Activated naive CD4-positive, alpha-beta T cell treated with anti-CD3 and anti-CD28 coated beads for 36 hours (primary cell): Measurements from ENCODE around the gene MACROD2. TPM values are rescaled to one million over a fixed set of nuclear protein-coding genes. Genes with fewer than 3 reads are reported as not detected.

Source experiments
- CTCF ChIA-PET: fragments of 350-600 bp; sonication (Branson Sonifier 250); formaldehyde crosslinking; loops from one replicate; lab custom pipeline; 2021; ENCODE audit warnings: antibody characterized with exemption; lab: Charles Lee
- DNase-seq: peaks from one replicate; pipeline ENCODE4 v3.0.0-alpha.2; 2020
- H3K27ac Mint-ChIP-seq: one replicate; pipeline ENCODE4 v1.8.0; 2021; ENCODE audit warnings: mild to moderate bottlenecking, mixed read lengths
- H3K27me3 Mint-ChIP-seq: one replicate; pipeline ENCODE4 v1.8.0; 2021; ENCODE audit warnings: low read depth, mixed read lengths
- H3K36me3 Mint-ChIP-seq: one replicate; pipeline ENCODE4 v1.8.0; 2021; ENCODE audit warnings: low read depth, mixed read lengths
- H3K4me1 Mint-ChIP-seq: one replicate; pipeline ENCODE4 v1.8.0; 2021; ENCODE audit warnings: low read depth, mixed read lengths
- H3K4me3 Mint-ChIP-seq: one replicate; pipeline ENCODE4 v1.8.0; 2021; ENCODE audit warnings: mild to moderate bottlenecking, moderate library complexity, mixed read lengths
- H3K9me3 Mint-ChIP-seq: one replicate; pipeline ENCODE4 v1.8.0; 2021; ENCODE audit warnings: mixed read lengths
- intact Hi-C: fragments of 100-400 bp; cut with micrococcal nuclease; formaldehyde crosslinking; loops from one replicate; pipeline ENCODE4 v1.15.1; 2023
- total RNA-seq, 2 experiments: library from RNA; stranded (reverse); gene quantifications; one replicate each; pipeline ENCODE4 v1.2.3, GENCODE V29; 2021

The MACROD2 gene
- total RNA-seq, 2 experiments from 2014 or later: not detected

DNA sequence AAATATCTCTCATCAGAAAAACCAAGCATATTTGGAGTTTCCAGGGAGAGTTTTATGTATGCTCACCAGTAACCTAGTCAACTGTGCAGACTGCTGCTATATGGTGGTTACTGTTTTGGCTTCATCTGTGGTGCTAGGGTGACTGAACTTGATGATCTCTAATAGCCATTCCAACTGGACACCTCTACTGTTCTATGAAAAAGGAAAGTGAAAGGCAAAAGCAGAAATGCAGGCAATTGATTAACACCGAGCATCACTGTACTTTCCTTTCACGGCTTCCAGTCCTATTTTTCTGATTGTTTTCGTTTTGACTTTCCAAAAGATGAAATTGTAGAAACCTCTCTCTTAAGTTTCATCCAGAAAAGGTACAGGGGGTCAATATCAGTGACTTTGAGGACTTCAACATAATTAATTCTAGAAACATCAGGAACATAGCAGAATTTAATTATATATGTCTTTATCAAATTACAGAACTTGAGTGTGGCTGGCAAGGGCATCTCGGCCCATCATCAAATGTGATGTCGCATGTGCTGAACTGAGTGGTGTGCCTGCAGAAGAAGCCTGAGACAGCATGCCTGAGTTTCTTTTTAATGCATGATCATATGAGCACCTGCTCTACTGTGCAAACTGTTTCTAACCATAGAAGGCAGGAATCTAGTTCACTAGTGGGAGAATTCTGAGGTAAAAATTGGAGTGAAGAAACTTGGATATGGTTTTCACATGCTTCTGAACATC lies 806.4 kb downstream of the MACROD2 start:
- H3K4me3 Mint-ChIP-seq: no peak overlapping the region
- no peak overlapping the region for H3K27ac Mint-ChIP-seq
- H3K9me3 Mint-ChIP-seq: peaks cover 2% of the 10 kb centered on the region
- CTCF ChIA-PET: no interaction called here
- H3K36me3 Mint-ChIP-seq: no peaks in the 10 kb centered on the region
- intact Hi-C loops: no loop called here
- H3K27me3 Mint-ChIP-seq: no peaks in the 10 kb centered on the region
- no peak for DNase-seq
- no peaks in the 10 kb centered on the region for H3K4me1 Mint-ChIP-seq

DNA sequence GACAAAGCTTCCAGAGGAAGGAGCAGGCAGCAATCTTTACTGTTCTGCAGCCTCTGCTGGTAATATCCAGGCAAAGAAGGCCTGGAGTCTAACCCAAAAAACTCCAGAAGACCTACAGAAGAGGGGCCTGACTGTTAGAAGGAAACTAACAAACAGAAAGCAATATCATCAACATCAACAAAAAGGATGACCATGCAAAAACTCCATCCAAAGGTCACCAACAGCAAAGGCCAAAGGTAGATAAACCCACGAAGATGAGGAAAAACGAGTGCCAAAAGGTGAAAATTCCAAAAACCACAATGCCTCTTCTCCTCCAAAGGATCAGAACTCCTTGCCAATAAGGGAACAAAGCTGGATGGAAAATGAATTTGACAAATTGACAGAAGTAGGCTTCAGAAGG lies 811.9 kb downstream of the MACROD2 start:
- H3K4me1 Mint-ChIP-seq: no peaks in the 10 kb centered on the region
- H3K9me3 Mint-ChIP-seq: peaks cover 15% of the 10 kb centered on the region
- CTCF ChIA-PET: no interaction called here
- no peak for DNase-seq
- H3K36me3 Mint-ChIP-seq: no peaks in the 10 kb centered on the region
- intact Hi-C loops: no loop called here
- no peaks in the 10 kb centered on the region for H3K27me3 Mint-ChIP-seq
- no peak overlapping the region for H3K4me3 Mint-ChIP-seq
- H3K27ac Mint-ChIP-seq: no peak overlapping the region

GRCh38 chr20:14815340-14815739 lies 820.0 kb downstream of the MACROD2 start:
- CTCF ChIA-PET: no interaction called here
- intact Hi-C loops: no loop called here
- DNase-seq: no peak
- no peaks in the 10 kb centered on the region for H3K27me3 Mint-ChIP-seq
- no peaks in the 10 kb centered on the region for H3K36me3 Mint-ChIP-seq
- no peak overlapping the region for H3K27ac Mint-ChIP-seq
- no peaks in the 10 kb centered on the region for H3K4me1 Mint-ChIP-seq
- H3K9me3 Mint-ChIP-seq: peaks cover 17% of the 10 kb centered on the region
- no peak overlapping the region for H3K4me3 Mint-ChIP-seq

DNA sequence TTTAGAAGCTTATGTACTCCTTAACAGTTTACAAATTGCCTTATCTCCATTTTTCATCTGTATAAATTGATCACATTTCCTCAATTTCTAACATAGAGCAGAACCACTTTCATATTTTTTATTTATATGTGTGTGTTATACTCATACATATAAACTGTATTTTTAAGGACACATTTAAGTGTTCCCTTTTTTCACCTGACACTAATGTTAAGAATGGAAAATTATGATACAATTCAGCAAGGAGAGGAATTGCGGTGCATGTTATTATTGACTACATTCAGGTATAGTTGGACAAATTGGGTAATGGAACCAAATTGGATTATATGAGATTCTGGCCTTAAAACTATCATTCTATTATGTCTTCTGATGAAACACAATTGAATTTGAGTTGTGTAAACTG lies 821.2 kb downstream of the MACROD2 start:
- no peak overlapping the region for H3K27ac Mint-ChIP-seq
- intact Hi-C loops: no loop called here
- H3K4me3 Mint-ChIP-seq: no peak overlapping the region
- H3K27me3 Mint-ChIP-seq: no peaks in the 10 kb centered on the region
- no peak for DNase-seq
- no peaks in the 10 kb centered on the region for H3K4me1 Mint-ChIP-seq
- no peaks in the 10 kb centered on the region for H3K36me3 Mint-ChIP-seq
- peaks cover 15% of the 10 kb centered on the region for H3K9me3 Mint-ChIP-seq
- CTCF ChIA-PET: no interaction called here

DNA sequence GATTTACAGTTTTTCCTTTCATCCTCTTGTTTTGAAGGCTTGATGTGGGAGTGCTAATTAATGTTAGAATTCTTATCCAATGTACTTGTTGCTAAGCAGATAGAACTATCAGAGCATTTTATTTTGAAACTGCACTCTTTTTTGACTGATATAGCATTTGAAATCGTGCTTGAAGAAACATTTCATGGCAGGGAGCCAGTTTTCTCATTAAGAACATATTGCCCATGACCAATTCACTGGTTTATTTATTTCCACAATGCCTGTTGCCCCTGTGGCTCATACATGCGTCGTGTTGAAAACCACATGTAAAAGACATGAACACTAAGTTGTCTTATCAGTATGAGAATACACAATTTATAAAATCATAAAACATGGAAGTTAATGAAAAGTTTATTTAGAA lies 821.8 kb downstream of the MACROD2 start:
- intact Hi-C loops: no loop called here
- Mint-ChIP-seq H3K27me3 (no peaks in the 10 kb centered on the region), H3K4me1 (no peaks in the 10 kb centered on the region), H3K4me3 (no peak overlapping the region), H3K9me3 (peaks cover 12% of the 10 kb centered on the region), H3K36me3 (no peaks in the 10 kb centered on the region), H3K27ac (no peak overlapping the region)
- CTCF ChIA-PET: no interaction called here
- DNase-seq: no peak

DNA sequence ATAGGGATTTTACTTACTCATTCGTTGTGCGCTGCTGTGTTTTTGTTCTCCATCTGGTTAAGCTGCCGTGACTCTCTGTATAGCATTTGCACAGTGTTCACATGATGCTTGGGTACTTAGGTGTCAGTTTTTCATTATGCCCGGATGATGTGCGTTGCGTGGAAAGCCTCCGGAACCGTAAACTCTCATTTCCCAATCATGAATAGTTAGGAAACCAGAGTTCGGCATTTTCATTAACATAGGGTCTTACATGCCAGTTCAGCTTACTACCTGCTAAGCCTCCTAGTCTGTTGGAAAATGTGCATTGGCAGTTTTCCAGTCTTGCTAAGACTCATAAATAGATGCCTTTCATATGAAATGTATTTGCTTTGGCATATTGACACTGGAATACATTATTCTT lies 825.5 kb downstream of the MACROD2 start:
- Mint-ChIP-seq H3K4me3 (no peak overlapping the region), H3K36me3 (no peaks in the 10 kb centered on the region), H3K27me3 (no peaks in the 10 kb centered on the region), H3K9me3 (peaks cover 10% of the 10 kb centered on the region), H3K4me1 (no peaks in the 10 kb centered on the region), H3K27ac (no peak overlapping the region)
- no peak for DNase-seq
- intact Hi-C loops: no loop called here
- CTCF ChIA-PET: no interaction called here

DNA sequence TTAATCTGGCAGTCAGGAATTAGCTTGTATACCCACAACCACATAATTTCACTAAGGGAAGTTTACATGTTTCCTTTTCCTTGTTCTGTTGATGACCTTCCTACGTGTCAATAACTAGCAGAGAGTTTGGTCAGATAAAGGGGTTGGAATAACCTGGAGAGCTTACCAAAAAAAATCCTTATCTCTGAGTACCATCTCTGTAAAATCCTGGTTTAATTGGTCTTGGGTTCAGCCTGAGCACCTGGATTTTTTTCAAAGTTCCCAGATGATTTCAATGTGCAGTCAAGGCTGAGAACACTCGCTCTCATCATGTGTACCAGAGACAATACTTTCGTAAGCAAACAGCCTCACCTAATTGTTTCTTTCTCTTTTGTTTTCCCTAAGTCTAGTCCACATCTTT lies 825.9 kb downstream of the MACROD2 start:
- intact Hi-C loops: no loop called here
- CTCF ChIA-PET: no interaction called here
- no peak overlapping the region for H3K4me3 Mint-ChIP-seq
- peaks cover 10% of the 10 kb centered on the region for H3K9me3 Mint-ChIP-seq
- no peaks in the 10 kb centered on the region for H3K4me1 Mint-ChIP-seq
- DNase-seq: no peak
- no peak overlapping the region for H3K27ac Mint-ChIP-seq
- H3K27me3 Mint-ChIP-seq: no peaks in the 10 kb centered on the region
- no peaks in the 10 kb centered on the region for H3K36me3 Mint-ChIP-seq

DNA sequence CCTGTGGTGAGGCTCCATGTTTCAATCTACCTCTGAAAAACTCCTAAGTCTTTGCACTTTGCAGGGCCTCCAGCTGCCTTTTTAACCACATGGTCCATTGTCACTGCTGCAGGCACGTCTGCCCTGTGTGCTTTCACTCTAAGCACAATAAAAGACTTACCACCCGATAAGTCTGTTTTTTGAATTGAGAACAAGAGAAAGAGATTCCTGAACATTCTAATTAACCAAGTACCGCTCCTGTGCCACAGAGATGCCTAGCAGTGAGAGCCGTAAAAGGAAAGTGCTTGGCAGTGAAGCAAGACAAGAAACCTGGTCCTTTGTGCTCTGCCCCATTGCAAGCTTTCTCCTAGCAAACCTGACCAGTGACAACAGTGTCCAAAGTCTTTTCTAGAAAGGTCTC lies 829.7 kb downstream of the MACROD2 start:
- CTCF ChIA-PET: no interaction called here
- H3K36me3 Mint-ChIP-seq: no peaks in the 10 kb centered on the region
- H3K4me1 Mint-ChIP-seq: no peaks in the 10 kb centered on the region
- H3K27me3 Mint-ChIP-seq: no peaks in the 10 kb centered on the region
- no peak for DNase-seq
- no peak overlapping the region for H3K27ac Mint-ChIP-seq
- H3K9me3 Mint-ChIP-seq: peaks cover 3% of the 10 kb centered on the region
- H3K4me3 Mint-ChIP-seq: no peak overlapping the region
- intact Hi-C loops: no loop called here

DNA sequence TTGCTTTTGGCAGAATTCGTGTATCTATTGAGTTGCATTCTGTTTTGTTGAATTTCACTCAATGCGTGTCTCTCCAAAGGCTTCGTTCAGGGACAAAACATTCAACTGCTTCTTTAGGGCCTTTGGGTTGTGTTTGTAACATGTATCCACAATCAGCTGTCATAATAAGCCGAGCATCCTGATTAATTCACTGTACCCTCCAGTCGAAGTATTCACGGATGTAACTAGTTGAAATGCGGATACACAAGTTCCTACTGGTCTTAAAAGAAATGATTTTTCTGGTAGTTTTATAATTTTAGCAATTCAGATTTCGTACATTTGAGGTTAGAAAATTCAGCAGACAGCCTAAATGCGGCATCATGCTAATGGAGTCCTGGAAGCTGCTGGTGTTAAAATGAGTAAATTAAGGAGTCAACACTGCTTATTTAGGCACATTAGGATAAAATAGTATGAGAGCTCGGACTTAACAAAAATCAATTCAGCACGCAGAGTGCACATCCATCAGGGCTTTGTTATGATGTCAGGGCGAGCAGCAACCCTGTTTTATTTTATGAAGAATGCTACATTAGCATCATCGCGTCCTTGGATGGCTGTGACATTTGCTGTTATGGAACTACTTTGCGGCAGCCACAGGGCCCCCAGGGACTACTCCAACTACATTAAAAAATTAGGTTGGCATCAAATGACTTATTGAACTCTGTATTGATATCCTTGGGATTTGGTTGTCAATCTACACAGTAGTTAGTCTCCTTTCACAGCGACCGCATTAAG lies 831.4 kb downstream of the MACROD2 start:
- H3K4me1 Mint-ChIP-seq: no peaks in the 10 kb centered on the region
- CTCF ChIA-PET: no interaction called here
- no peak overlapping the region for H3K27ac Mint-ChIP-seq
- H3K27me3 Mint-ChIP-seq: no peaks in the 10 kb centered on the region
- no peak for DNase-seq
- H3K9me3 Mint-ChIP-seq: no peaks in the 10 kb centered on the region
- no peaks in the 10 kb centered on the region for H3K36me3 Mint-ChIP-seq
- intact Hi-C loops: no loop called here
- no peak overlapping the region for H3K4me3 Mint-ChIP-seq

- Mint-ChIP-seq H3K4me3 (no peak overlapping the region), H3K27ac (no peak overlapping the region), H3K9me3 (peaks cover 2% of the 10 kb centered on the region), H3K27me3 (no peaks in the 10 kb centered on the region), H3K36me3 (no peaks in the 10 kb centered on the region), H3K4me1 (no peaks in the 10 kb centered on the region)
- no peak for DNase-seq
- intact Hi-C loops: no loop called here
- CTCF ChIA-PET: no interaction called here
These were observed 833.1 kb downstream of the MACROD2 start for GRCh38 chr20:14828459-14828858.

- no peak for DNase-seq
- H3K36me3 Mint-ChIP-seq: no peaks in the 10 kb centered on the region
- H3K27me3 Mint-ChIP-seq: no peaks in the 10 kb centered on the region
- intact Hi-C loops: no loop called here
- no peaks in the 10 kb centered on the region for H3K4me1 Mint-ChIP-seq
- CTCF ChIA-PET: no interaction called here
- H3K27ac Mint-ChIP-seq: no peak overlapping the region
- H3K4me3 Mint-ChIP-seq: no peak overlapping the region
- H3K9me3 Mint-ChIP-seq: peaks cover 2% of the 10 kb centered on the region
These were observed 834.6 kb downstream of the MACROD2 start for GRCh38 chr20:14829906-14830305.

- intact Hi-C loops: no loop called here
- CTCF ChIA-PET: no interaction called here
- no peak overlapping the region for H3K4me3 Mint-ChIP-seq
- no peaks in the 10 kb centered on the region for H3K4me1 Mint-ChIP-seq
- DNase-seq: no peak
- H3K36me3 Mint-ChIP-seq: no peaks in the 10 kb centered on the region
- no peaks in the 10 kb centered on the region for H3K27me3 Mint-ChIP-seq
- H3K27ac Mint-ChIP-seq: no peak overlapping the region
- peaks cover 2% of the 10 kb centered on the region for H3K9me3 Mint-ChIP-seq
These were observed 835.1 kb downstream of the MACROD2 start for GRCh38 chr20:14830466-14830865.

- H3K4me3 Mint-ChIP-seq: no peak overlapping the region
- DNase-seq: no peak
- H3K36me3 Mint-ChIP-seq: no peaks in the 10 kb centered on the region
- no peak overlapping the region for H3K27ac Mint-ChIP-seq
- H3K27me3 Mint-ChIP-seq: no peaks in the 10 kb centered on the region
- intact Hi-C loops: no loop called here
- no peaks in the 10 kb centered on the region for H3K4me1 Mint-ChIP-seq
- H3K9me3 Mint-ChIP-seq: peaks cover 2% of the 10 kb centered on the region
- CTCF ChIA-PET: no interaction called here
These were observed 835.6 kb downstream of the MACROD2 start for GRCh38 chr20:14830899-14831298.
